ENCODE results near the gene IRF7. TPM values are rescaled to one million over a fixed set of nuclear protein-coding genes. Genes with fewer than 3 reads are reported as not detected.
"Not testable (repeated sequence)": the region's sequence is repeated elsewhere in the genome, so short reads cannot be mapped to it uniquely, and the experiment has no call there.

The IRF7 gene
- 5.2 TPM for polyA plus RNA-seq (2013, experiment 1 of 2; ENCODE audit: insufficient read length)
- 6.3 TPM for polyA plus RNA-seq (2013, experiment 2 of 2; ENCODE audit: insufficient read length)

- peak; percentile 91 for DNase-seq
These were observed at the start of gene IRF7 for GRCh38 chr11:615504-616319. Gene IRF7 (minus strand): TSS chr11:615950. CDS start chr11:615364, 586 bp downstream.

- DNase-seq: no peak
These were observed 49.4 kb upstream of the IRF7 start for GRCh38 chr11:665062-665703.

DNA sequence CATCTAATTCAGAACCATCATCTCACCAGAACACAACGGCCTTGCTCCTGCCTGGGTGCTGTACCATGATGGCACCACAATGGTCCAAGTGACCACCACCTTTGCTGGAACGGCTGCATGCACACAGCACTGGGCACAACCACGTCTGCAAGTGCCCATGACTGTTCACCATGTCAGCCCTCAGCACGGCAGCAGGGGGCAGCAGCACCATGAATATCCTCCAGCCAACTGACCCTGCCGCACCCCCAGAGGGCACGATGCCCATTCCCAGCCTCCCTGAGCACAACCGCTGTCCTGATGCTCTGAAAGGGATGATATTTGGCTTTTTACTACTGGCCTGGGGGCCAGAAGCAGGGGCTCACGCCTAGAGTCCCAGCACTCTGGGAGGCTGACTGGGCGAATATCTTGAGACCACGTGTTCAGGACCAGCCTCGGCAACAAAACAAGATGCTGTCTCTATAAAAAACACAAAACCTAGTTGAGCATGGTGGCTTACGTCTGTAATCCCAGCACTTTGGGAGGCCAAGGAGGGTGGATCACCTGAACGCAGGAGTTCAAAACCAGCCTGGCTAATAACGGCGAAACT is 47.0 kb upstream of the IRF7 start:
- DNase-seq: peak; percentile 46

- DNase-seq: no peak
These were observed 45.1 kb upstream of the IRF7 start for GRCh38 chr11:660681-661444.

- no peak for DNase-seq
These were observed 44.5 kb upstream of the IRF7 start for GRCh38 chr11:660281-660680.

- DNase-seq: no peak
These were observed 43.9 kb upstream of the IRF7 start for GRCh38 chr11:659532-660085.

DNA sequence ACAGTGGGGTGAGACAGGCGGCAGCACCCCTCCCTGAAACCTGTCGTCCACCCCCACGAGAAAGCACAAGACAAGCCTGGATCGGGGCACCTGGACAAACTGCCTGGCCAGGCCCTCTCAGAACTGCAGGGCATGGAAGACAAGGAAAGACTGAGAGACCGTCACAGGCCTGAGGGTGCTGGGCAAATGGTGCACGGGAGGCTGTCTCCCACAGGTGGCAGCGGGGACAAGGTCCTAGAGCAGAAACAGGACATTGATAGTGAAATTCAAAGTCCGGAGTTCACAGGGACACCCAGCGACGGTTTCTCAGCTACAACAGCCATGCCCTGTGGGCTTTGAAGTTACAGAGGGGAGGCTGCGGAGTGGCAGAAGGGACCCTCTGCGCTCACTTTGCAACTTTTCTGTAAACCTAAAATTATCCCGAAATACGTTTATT is 42.0 kb upstream of the IRF7 start:
- no peak for DNase-seq

GRCh38 chr11:656866-657265 is 41.1 kb upstream of the IRF7 start:
- DNase-seq: no peak

DNA sequence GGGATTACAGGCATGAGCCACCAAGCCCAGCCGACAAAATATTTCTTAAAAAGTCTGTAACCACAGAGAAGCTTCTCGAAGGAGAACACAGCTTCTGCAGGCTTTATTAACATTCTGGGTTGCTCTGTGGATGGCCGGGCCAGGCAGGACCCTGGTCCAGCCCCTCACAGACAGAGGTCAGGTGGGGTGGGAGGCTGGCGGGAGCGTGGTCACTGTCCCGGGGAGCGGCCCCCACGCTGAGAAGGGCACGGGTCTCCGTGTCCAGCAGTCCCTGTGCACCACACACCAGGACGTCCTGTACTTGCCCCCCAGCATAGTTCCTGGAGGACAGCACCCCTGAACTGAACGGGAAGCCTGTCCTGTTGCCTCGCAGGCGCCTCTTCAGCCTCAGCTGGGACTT is 40.7 kb upstream of the IRF7 start:
- no peak for DNase-seq

GRCh38 chr11:655036-655726 is 39.4 kb upstream of the IRF7 start:
- no peak for DNase-seq

- DNase-seq: not testable (repeated sequence)
These were observed 38.7 kb upstream of the IRF7 start for GRCh38 chr11:654444-654843.

GRCh38 chr11:653837-654236 is 38.1 kb upstream of the IRF7 start:
- no peak for DNase-seq

DNA sequence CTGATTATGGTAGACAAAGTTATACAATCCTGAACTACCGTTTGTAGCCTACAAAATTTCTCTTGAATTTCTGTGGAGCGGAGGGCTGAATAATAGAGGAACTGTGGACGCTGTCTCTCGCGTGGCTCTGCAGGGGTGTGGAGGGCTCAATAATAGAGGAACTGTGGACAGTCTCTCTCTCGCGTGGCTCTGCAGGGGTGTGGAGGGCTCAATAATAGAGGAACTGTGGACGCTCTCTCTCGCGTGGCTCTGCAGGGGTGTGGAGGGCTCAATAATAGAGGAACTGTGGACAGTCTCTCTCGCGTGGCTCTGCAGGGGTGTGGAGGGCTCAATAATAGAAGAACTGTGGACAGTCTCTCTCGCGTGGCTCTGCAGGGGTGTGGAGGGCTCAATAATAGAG is 37.4 kb upstream of the IRF7 start:
- DNase-seq: not testable (repeated sequence)

DNA sequence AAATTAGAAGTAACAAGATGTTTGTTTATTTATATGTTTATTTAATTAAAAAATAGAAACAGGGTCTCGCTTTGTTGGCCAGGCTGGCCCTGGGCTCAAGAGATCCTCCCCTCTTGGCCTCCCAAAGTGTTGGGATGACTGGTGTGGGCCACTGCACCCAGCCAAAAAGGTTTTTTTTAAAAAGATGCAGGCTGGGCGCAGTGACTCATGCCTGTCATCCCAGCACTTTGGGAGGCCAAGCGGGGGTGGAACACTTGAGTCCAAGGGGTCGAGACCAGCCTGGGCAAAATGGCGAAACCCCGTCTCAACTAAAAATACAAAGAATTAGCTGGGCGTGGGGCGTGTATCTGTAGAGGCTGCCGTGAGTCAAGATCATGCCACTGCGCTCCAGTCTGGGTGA is 34.7 kb upstream of the IRF7 start:
- DNase-seq: peak; percentile 21

GRCh38 chr11:647672-648158 is 32.0 kb upstream of the IRF7 start:
- DNase-seq: not testable (repeated sequence)

- DNase-seq: no peak
These were observed 30.5 kb upstream of the IRF7 start for GRCh38 chr11:646214-646613.

DNA sequence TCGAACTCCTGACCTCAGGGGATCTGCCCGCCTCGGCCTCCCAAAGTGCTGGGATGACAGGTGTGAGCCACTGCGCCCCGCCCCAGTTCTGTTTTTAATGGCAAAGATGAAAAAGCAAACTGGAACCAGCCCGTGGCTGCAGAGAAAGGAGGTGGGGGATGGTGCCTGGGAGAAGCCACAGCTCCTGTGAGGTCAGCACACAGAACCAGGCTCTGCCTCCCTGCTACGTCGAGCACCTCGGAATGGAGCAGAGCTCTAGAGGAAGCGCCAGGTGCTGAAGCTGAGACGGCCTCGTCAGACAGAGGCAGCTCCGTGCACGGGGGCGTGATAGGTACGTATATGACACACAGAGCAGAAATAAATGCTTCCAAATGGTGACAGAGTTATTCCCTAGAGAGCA is 29.8 kb upstream of the IRF7 start:
- no peak for DNase-seq

DNA sequence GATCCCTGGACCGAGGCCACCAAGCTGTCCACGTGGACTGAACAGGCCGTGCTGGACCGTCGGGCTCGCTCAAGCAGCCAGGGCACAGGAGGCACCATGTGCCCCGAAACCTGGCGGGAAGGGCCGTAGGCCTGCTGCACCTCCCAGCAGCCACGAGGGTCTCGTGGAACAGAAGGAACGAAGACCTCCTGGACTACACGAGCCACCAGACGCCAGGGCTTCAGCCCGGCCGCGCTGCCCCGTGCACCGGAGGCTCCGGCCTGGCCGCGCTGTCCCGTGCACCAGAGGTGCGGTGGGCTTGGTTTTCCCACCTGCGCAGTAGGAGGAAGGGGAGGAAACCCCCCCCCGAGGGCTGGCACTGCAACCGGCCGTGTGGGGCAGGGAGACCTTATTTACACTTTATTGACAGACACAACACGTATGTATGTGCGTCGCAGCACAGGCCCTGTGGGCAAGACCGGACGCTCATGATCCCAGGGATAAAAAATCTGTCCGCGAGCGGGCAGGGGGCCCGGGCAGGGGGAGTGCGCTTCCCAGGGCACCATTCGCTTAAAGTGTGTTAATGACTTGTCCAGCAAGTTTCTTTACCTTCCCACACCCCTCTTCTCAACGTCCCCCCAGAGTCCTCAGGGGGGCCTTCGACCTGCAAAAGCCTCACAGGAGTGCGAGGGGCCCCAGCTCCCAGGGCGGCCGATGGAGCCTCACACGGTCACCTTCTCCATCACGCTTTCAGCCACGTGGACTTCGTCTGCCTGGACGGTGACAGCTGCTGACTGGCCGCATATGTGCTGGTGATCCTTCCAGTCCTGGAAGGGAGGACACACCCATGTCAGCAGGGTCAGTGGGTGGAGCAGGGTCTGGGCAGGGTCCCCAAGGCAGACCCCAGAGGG is 28.3 kb upstream of the IRF7 start:
- no peak for DNase-seq

DNA sequence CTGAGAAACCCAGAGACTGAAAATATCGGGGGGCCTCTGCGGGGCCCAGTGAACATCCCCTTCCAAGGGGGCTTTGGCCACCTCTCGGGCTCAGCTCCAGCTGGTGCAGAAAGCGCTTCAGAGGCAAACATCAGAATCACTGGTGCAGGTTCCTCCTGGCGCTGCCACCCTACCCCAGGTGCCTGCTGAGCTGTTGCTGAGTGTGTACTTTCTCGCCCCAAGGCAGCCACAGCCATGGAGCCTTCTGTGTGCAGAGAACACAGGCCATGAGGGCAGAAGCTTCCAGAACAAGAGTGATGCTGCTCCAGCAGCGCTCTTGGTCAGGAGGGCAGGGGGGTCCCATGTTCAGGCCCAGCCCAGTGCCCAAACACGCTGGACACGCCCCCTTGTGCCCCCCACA is 27.6 kb upstream of the IRF7 start:
- no peak for DNase-seq

DNA sequence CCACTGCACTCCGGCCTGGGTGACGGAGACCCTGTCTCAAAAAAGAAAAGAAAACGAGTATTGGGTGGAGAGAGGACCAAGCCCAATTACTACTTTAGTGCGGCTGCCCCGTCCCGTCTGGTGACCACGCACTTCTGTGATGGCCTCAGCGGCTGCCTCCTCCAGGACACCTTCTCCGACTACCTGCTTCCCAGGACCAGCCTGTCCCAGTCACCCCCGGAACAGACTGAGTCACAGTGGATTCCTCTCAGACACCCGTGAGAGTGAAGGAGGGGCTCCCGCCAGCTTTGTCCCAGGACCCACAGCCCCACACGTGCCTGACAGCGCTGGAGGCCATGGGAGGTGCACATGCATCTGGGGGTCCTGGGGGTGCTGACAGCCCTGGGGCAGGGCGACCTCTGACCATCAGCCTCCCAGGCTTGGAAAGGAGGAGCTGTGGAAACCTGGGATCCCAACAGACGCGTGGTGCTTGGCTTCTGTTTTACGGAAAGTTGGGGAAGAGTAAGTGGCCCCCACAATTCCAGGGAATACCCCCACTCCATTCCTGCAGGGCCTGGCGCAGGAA is 26.1 kb upstream of the IRF7 start:
- DNase-seq: no peak

All from fibroblast of skin of scalp (primary cell).